Activated T-helper 1 cell treated with anti-CD3 and anti-CD28 coated beads, Interleukin-2, amount 50 U/mL, for 16 hours (primary cell): Measurements from ENCODE around the gene CHRM4.

Experiments used
- DNase-seq, 2 donors: peaks; one replicate each; pipeline ENCODE4 v3.0.0-alpha.2; 2020; ENCODE audit warnings: low read depth in 1 of 2, low spot score in 1 of 2

CHRM4 gene

DNA sequence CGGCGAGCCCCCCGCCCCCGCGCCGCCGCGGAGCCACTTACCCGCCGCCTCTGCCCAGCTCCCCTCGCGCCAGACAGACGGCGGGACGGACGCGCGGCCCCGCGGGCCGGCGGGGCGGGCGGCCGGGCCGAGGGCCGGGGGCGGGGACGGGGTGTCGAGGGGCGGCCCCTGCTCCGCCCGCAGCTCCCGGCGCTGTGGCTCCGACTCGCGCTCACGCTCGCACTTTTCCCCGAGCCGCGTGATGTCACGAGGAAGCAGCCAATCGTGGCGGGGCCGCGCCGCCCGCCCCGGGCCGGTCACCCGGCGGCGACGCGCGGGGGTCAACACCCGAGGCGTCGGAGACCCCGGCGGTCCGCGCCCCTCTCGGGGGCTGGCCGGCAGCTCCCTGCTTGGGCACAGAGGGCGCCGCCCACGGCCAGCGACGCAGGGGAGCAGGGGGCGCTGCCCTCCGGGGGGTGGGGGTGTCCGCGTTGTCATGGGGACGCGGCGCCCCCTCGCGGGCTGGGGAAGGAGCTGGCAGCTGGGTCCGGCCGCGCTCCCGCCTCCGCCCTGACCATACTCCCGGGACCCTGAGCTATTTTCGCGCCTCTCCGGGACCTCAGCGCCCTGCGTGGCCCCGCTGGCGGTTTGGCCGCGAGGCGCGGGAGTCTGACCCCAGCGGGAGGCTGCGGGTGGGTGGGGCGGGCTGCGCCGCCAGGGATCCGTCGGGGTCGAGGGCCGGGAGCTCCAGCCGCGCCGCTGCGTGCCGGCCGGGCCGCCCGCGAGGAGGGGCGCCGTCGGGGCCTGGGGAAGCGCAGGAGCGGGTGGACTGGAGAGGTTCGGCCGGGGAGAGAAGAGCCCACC, at the start of gene CHRM4:
CHRM4 (minus strand) TSS at position 199 of the 843 bp plus-strand sequence. CDS start 5,219 bp downstream, outside the sequence.
- DNase-seq = no peak

DNA sequence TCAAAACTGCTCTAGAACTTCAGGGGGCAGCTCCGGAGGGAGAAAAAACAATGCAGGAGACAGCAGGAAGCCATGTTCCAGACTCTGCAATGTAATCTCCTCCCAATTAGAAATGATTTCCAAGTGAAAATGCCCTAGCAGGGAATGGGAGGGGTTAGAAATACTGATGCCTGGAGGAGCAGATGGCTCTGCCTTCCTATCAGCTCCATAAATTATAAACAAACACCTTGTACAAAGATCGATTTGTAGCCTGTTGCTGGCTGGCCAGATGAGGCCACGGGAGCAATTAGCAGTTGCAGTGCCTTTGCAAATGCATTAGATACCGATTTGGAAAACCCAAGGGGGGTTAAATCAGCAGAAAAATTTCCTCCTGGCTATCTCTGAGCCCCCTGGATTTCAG, 46.6 kb upstream of the CHRM4 start:
- DNase-seq = no peak

DNA sequence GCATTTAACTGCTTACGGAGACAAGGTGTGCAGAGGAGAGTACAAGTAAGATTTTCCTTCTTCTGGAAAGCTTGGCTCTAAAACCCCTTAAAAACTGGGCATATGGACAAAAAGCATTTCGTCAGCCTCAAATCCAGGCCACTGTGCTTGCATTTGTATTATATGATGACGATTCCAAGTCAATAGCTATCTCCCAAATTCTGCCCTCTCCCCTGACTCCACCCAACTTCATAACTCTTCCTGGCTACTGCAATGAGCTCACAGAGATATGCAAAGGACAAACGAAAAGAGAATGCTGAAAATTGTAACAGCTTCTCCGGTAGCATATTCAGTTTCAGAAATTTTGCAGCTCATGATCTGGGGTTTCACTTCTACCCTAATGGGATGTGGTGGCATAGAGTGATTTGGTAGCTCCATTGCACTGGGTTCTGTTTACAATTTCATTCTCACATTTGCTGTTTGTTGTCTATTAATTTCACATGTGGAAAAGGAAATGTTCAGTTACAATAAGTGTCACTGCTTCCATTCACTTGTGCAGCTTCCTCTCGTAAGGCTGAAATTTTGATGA, 45.6 kb upstream of the CHRM4 start:
- no peak for DNase-seq

GRCh38 chr11:46436113-46436512, 44.5 kb upstream of the CHRM4 start:
- DNase-seq = no peak

- no peak for DNase-seq
Measured at GRCh38 chr11:46435679-46436078, 44.1 kb upstream of the CHRM4 start.

GRCh38 chr11:46431211-46431610, 39.6 kb upstream of the CHRM4 start:
- no peak for DNase-seq

DNA sequence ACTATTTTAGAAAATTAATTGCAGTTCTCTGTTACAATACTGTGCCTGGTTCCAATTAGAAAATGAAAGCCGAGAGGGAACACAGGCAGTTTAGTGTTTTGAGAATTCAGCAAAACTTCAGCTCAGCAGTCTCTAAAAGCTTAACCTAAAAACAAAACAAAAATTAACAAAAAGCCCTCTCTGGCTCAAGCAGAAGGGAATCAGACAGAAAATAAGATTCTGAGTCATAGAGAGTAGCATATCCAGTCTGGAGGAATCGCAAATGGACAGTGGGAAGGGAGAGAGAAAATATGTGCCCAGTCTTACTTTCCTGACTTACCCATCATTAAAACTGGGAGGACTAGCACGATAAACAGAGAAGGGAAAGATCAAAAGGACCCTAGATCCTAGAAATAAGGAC, 38.1 kb upstream of the CHRM4 start:
- DNase-seq = no peak

DNA sequence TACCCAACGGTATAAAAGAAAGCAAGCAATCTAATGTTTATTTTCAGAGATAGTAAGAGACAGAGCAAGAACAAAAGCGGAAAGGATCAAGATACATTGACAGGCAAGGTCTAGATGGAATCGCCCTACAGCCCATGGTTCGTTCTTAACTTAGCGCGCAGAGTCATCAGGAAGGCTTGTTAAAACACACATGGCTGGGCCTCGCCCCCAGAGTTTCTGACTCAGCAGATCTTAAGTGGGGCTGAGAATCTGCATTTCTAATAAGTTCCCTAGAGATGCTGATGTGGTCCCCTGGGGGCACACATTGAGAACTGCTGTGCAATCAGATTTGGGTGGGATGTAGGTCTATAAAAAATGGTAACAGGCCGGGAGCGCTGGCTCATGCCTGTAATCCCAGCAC, 35.8 kb upstream of the CHRM4 start:
- DNase-seq = no peak

DNA sequence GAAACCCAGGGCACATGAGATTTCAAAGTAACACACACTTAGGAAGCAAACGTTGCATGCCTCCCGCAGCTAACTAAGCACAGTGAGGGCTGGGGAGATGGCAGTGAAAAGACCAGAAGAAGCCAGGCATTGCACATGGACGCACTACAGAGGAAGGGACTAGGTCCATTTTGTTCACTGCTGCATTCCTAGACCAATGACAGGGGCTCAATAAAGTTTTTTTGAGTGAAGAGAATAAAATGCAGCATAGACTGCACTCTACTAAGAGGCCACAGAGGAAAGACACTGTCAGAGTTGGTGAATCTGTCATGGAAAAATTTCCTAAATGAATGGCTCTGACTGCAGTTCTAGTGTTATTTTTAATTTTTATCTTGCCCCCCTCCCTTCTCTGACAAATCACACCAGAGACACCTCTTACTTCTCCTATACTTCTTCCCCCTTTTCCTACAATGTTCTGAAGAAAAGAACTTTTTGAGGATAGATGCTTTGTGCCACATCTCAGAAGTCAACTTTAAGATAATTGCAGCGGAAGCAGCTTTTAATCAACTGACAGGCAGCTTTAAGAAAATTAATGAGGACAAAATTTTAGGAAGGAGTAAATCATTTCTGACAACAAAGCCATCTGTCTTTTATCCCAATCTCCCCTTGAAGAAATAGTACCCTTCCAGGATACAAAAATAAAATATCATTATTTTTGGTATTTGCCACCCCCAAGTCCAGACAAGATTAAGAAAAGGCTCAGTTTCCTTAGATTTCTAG, 34.8 kb upstream of the CHRM4 start:
- no peak for DNase-seq

DNA sequence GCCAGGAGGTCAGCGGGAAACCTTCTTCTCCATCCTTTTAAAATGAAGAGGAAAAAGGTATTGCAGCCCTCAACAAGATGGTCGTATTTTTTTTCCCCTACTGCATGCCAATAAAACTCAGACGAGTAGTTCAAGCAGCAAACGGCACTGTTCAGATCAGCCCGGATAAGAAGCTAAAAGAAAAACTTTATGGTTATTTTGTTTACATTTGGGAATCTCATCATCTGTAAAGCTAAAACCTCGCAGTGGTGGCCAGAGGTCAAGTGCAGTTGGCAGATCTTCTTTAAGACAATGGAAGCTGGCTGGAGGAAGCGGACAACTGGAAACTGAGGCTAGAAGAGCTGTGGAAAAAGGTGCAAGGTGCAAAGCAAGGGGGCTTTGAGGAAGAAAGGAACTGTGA, 31.0 kb upstream of the CHRM4 start:
- DNase-seq = no peak

GRCh38 chr11:46421257-46421880, 29.8 kb upstream of the CHRM4 start:
- DNase-seq = no peak

DNA sequence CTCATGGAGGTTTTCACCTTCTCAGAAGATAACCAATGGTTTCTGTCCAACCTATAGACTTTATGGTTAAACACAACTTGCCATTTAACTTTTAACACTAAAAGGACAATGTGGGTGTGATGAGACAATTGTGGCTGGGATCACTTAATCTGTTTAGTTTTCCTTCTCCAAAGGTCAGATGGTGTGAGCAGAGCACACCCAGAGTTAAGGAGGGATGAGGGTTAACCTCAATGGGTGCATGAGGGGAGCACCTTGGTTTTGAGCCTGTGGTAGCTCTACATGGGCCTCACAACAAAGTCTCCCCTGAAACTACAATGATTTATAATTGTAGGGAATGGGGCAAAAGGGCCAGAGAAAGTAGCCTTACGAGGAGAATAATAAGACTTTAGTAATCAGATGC, 28.9 kb upstream of the CHRM4 start:
- DNase-seq = no peak

- DNase-seq = no peak
Measured at GRCh38 chr11:46418751-46419150, 27.2 kb upstream of the CHRM4 start.

DNA sequence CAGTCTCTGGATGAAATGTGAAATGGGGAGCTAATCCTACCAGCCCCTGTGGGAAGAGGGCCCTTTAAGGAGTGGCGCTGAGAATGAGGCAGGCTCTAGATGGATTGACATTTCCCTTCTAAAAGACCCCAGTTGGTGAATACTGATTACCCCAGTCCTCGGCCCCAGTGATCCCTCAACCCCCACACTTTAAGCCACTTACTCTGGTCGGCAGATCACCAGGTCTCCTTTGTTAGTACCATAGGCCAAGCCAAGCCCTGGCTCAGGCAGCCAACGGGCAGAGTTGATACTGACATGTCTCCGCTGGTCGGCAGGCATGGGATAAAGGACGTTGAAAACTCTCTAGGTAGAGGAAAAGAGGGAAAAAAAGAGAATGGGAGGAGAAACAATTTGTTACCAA, 26.1 kb upstream of the CHRM4 start:
- DNase-seq = no peak

GRCh38 chr11:46414879-46415278, 23.3 kb upstream of the CHRM4 start:
- DNase-seq = no peak

DNA sequence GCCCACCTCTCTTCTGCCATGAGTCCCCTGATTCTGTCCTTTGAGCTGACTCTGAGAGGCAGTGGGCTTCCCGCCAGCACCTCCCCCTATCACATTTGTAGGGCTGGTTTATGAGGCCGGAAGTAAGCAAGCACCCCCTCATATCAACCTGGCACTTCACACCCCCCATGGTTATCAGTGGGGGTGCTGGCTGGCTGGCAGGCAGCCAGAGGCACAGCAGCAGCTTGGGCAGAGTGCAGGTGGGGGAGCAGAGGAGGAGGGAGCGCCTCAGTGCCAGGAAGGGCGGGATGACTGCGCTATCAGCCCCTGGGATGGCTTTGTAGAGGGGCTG, 22.9 kb upstream of the CHRM4 start:
- DNase-seq = no peak

DNA sequence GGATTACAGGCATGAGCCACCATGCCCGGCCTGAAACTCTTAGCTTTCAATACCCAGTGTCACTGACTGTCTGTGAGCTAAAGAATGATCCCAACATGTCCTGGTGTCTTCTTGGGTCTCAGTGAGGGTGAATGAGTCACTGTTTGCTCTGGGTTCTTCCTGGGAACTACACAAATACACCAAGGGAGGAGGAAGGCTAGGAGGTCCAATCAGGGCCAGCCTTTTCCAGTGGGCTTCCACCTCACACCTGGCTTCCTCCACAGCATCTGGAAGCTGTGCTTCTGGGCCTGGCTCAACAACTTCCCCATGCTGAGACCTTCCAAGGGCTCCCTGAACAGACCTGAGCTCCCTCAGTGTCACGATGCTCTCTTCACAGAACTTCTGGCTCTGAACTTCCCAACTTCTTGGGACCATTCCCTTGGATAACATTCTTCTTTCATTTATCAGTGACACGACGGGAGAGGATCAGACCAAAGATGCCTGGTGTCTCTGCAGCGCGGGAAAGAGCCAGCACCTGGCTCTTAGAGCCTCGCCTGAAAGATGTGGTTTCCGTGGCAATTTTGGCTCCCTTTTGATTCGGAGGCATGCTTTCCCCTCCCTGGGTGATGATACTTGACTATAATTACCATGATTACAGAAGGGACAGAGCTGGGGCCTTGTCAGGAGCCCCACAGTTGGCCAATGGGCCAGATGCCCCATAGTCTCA, 22.3 kb upstream of the CHRM4 start:
- DNase-seq = no peak

DNA sequence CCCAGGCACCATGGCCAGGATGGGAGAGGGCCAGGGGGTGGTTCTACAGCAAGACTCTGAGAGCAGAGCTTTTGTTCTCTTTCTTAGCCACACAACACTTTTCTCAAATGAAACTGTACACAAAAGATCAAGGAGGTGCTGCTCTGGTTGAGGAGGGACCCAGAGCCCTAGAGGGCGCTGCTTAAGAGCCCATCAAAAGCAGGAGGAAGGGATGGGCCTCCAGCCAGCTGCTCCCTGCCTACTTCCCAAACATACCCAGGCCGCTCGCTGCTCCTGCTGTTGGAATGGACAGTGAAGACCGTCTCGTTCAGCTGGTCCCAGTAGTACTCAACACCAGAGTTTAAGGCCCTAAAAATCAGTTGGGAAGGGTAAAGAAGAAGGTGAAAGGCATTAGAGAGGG, 18.4 kb upstream of the CHRM4 start:
- DNase-seq = no peak

GRCh38 chr11:46408407-46408986, 16.9 kb upstream of the CHRM4 start:
- no peak for DNase-seq

GRCh38 chr11:46407635-46408034, 16.1 kb upstream of the CHRM4 start:
- DNase-seq = no peak

DNA sequence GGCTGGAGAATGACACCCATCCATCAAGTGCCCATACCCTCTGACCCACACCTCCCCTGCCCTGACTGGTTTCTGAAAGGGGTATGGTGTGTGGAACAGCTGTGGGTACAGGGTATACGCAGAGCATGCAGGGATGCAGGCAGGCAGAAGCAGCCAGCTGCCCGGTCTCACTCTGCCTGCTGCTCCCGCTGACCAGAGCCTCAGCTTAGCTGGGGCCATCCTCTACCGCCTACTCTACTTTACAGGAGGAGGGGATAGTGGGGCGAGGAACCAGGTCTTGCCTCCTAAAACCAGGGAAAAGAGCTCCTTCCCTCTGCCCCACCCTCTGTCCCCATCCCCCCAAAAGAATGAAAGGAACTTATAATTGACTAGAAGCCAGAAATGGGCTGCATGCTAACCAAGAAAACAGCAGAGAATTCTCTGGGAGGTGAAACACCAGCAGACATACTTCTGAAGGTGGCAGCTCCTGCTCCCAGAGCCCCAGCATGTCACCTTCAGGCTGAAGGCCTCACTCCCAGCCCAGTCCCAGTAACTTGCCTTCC, 13.0 kb upstream of the CHRM4 start:
- no peak for DNase-seq
